ENCODE measurements around the gene PTPRN2.

PTPRN2 gene

DNA sequence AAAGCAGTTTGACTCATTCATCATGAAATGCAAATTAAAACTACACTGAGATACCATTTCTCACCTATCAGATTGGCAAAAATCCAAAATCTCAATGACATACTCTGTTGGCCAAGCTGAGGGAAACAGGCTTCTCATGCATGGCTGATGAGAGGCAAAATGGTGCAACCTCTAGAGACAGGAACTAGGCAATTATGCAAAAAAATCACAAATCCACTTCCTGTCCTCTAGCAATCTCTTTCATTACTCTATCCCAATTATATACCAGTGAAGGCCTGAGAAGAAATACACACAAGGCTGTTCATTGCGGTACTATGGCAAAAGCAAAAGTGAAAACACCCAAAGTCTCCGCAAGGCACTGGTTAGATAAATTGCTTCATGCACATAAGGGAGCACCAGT is 25.9 kb upstream of the PTPRN2 start:
- Histone ChIP-seq H3K36me3 (ENCODE audit: control insufficient read depth, insufficient read depth, low read length) (no peaks in the 10 kb centered on the region), H2BK120ac (ENCODE audit: low read depth, low read length) (no peak overlapping the region), H2BK15ac (replicated peaks; ENCODE audit: low read depth) (no peak overlapping the region), H3K27ac (ENCODE audit: low read depth, low read length) (no peak overlapping the region), H3K56ac (ENCODE audit: low read length) (no peak overlapping the region), H2AK5ac (ENCODE audit: low read length) (no peak overlapping the region), H4K8ac (ENCODE audit: low read depth, low read length) (no peak overlapping the region), H4K5ac (ENCODE audit: low read length) (no peak overlapping the region), H3K4me1 (ENCODE audit: control insufficient read depth, low read depth, low read length) (no peaks in the 10 kb centered on the region), H3K27me3 (ENCODE audit: insufficient read depth, low read length, poor library complexity) (no peaks in the 10 kb centered on the region), H3K4me2 (ENCODE audit: low read length) (no peak overlapping the region), H3K23ac (ENCODE audit: low read length) (no peak overlapping the region), H3K4me3 (ENCODE audit: low read length) (no peak overlapping the region), H2BK5ac (ENCODE audit: low read length) (no peak overlapping the region), H3K79me2 (ENCODE audit: control insufficient read depth, insufficient read depth, low read length) (no peaks in the 10 kb centered on the region), H3K9ac (ENCODE audit: low read length) (no peak overlapping the region), H3K79me1 (ENCODE audit: low read length) (no peaks in the 10 kb centered on the region), H3K4ac (ENCODE audit: low read depth, low read length) (no peak overlapping the region), H3K18ac (ENCODE audit: low read length) (no peak overlapping the region)
- WGBS (ENCODE audit: extremely low coverage, insufficient coverage, low lambda C conversion rate), result no CpG with 5 or more reads among the region's 2 CpGs
- no peak for DNase-seq

- no peaks in the 10 kb centered on the region for H3K36me3 ChIP-seq (ENCODE audit: control insufficient read depth, insufficient read depth, low read length)
Observed at GRCh38 chr7:158612546-158612945, 24.9 kb upstream of the PTPRN2 start.

DNA sequence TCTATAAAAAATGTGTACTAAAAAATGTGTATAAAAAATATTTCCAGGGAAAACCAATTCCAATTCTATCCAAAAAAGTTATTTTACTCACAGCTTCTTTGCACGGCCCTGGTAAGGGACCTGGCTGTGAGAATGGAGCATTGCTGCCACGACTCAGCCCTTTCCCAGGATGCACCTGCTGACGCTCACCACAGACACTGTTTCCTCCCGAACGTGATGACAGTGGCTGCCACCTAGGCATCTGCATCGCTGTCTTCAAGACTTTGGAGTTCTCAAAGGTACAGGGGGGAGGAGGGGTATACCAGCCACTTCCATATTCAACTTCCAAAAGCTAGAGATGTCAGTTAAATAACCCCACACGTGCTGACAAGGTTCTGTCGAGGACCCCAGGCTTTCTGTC is 23.9 kb upstream of the PTPRN2 start:
- Histone ChIP-seq H3K18ac (ENCODE audit: low read length) (no peak overlapping the region), H3K27me3 (ENCODE audit: insufficient read depth, low read length, poor library complexity) (no peaks in the 10 kb centered on the region), H3K27ac (ENCODE audit: low read depth, low read length) (no peak overlapping the region), H3K23ac (ENCODE audit: low read length) (no peak overlapping the region), H3K4me3 (ENCODE audit: low read length) (no peak overlapping the region), H2BK15ac (replicated peaks; ENCODE audit: low read depth) (no peak overlapping the region), H2AK5ac (ENCODE audit: low read length) (no peak overlapping the region), H3K36me3 (ENCODE audit: control insufficient read depth, insufficient read depth, low read length) (no peaks in the 10 kb centered on the region), H4K8ac (ENCODE audit: low read depth, low read length) (no peak overlapping the region), H3K79me1 (ENCODE audit: low read length) (no peaks in the 10 kb centered on the region), H2BK120ac (ENCODE audit: low read depth, low read length) (no peak overlapping the region), H3K9ac (ENCODE audit: low read length) (no peak overlapping the region), H3K4me1 (ENCODE audit: control insufficient read depth, low read depth, low read length) (no peaks in the 10 kb centered on the region), H4K5ac (ENCODE audit: low read length) (no peak overlapping the region), H3K56ac (ENCODE audit: low read length) (no peak overlapping the region), H3K79me2 (ENCODE audit: control insufficient read depth, insufficient read depth, low read length) (no peaks in the 10 kb centered on the region), H3K4me2 (ENCODE audit: low read length) (no peak overlapping the region), H3K4ac (ENCODE audit: low read depth, low read length) (no peak overlapping the region), H2BK5ac (ENCODE audit: low read length) (no peak overlapping the region)
- DNase-seq, result no peak
- no CpG with 5 or more reads among the region's 8 CpGs for WGBS (ENCODE audit: extremely low coverage, insufficient coverage, low lambda C conversion rate)

More at GRCh38 chr7:158612546-158612945, 24.9 kb upstream of the PTPRN2 start:
- H4K5ac ChIP-seq (ENCODE audit: low read length), result no peak overlapping the region
- H3K23ac ChIP-seq (ENCODE audit: low read length), result no peak overlapping the region
- H3K27ac ChIP-seq (ENCODE audit: low read depth, low read length), result no peak overlapping the region
- H2BK5ac ChIP-seq (ENCODE audit: low read length), result no peak overlapping the region
- H3K79me1 ChIP-seq (ENCODE audit: low read length), result no peaks in the 10 kb centered on the region
- no CpG with 5 or more reads among the region's 4 CpGs for WGBS (ENCODE audit: extremely low coverage, insufficient coverage, low lambda C conversion rate)
- no peak overlapping the region for H4K8ac ChIP-seq (ENCODE audit: low read depth, low read length)
- no peak overlapping the region for H3K56ac ChIP-seq (ENCODE audit: low read length)
- H3K9ac ChIP-seq (ENCODE audit: low read length), result no peak overlapping the region
- H2AK5ac ChIP-seq (ENCODE audit: low read length), result no peak overlapping the region
- no peak for DNase-seq
- no peaks in the 10 kb centered on the region for H3K79me2 ChIP-seq (ENCODE audit: control insufficient read depth, insufficient read depth, low read length)
- no peaks in the 10 kb centered on the region for H3K4me1 ChIP-seq (ENCODE audit: control insufficient read depth, low read depth, low read length)
- H3K4me2 ChIP-seq (ENCODE audit: low read length), result no peak overlapping the region
- H3K4ac ChIP-seq (ENCODE audit: low read depth, low read length), result no peak overlapping the region
- no peak overlapping the region for H2BK120ac ChIP-seq (ENCODE audit: low read depth, low read length)
- no peak overlapping the region for H2BK15ac ChIP-seq (replicated peaks; ENCODE audit: low read depth)
- no peak overlapping the region for H3K4me3 ChIP-seq (ENCODE audit: low read length)
- H3K27me3 ChIP-seq (ENCODE audit: insufficient read depth, low read length, poor library complexity), result no peaks in the 10 kb centered on the region
- H3K18ac ChIP-seq (ENCODE audit: low read length), result no peak overlapping the region

DNA sequence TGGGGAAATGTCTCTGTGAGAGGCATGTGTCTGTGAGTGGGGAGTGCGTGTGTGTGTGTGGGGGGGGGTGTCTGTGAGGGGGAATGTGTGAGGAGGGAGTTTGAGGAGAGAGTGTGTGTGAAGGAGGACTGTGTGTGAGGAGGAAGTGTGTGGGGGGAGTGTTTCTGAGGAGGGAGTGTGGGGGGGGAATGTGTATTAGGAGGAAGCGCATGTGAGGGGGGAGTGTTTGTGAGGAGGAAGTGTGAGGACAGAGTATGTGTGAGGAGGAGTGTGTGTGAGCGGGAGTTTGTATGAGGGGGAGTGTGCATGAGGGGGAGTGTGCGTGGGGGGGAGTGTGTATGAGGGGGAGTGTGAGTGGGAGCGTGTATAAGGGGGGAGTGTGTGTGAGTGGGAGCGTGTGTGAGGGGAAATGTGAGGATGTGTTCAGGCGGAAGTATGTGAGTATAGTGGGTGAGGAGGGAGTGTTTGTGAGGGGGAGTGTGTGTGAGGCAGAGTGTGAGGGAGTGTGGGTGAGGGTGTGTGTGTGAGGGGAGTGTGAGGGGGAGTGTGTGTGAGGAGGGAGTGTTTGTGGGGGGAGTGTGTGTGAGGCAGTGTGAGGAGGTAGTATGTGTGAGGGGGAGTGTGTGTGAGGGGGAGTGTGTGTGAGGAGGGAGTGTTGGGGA is 21.8 kb upstream of the PTPRN2 start:
- H2BK15ac ChIP-seq (replicated peaks; ENCODE audit: low read depth), result no peak overlapping the region
- H3K27me3 ChIP-seq (ENCODE audit: insufficient read depth, low read length, poor library complexity), result no peaks in the 10 kb centered on the region
- no peaks in the 10 kb centered on the region for H3K79me2 ChIP-seq (ENCODE audit: control insufficient read depth, insufficient read depth, low read length)
- H4K8ac ChIP-seq (ENCODE audit: low read depth, low read length), result no peak overlapping the region
- H2BK5ac ChIP-seq (ENCODE audit: low read length), result no peak overlapping the region
- no peak overlapping the region for H3K23ac ChIP-seq (ENCODE audit: low read length)
- no peak overlapping the region for H3K9ac ChIP-seq (ENCODE audit: low read length)
- no peak overlapping the region for H3K56ac ChIP-seq (ENCODE audit: low read length)
- no peaks in the 10 kb centered on the region for H3K36me3 ChIP-seq (ENCODE audit: control insufficient read depth, insufficient read depth, low read length)
- no peak overlapping the region for H3K27ac ChIP-seq (ENCODE audit: low read depth, low read length)
- no peak overlapping the region for H3K4me3 ChIP-seq (ENCODE audit: low read length)
- no peak overlapping the region for H3K4ac ChIP-seq (ENCODE audit: low read depth, low read length)
- H3K79me1 ChIP-seq (ENCODE audit: low read length), result no peaks in the 10 kb centered on the region
- H4K5ac ChIP-seq (ENCODE audit: low read length), result no peak overlapping the region
- H3K18ac ChIP-seq (ENCODE audit: low read length), result no peak overlapping the region
- DNase-seq, result no peak
- no peaks in the 10 kb centered on the region for H3K4me1 ChIP-seq (ENCODE audit: control insufficient read depth, low read depth, low read length)
- no peak overlapping the region for H3K4me2 ChIP-seq (ENCODE audit: low read length)
- H2AK5ac ChIP-seq (ENCODE audit: low read length), result no peak overlapping the region
- WGBS (ENCODE audit: extremely low coverage, insufficient coverage, low lambda C conversion rate), result 100% methylated on average over 6 of the region's 7 CpGs
- no peak overlapping the region for H2BK120ac ChIP-seq (ENCODE audit: low read depth, low read length)

- no peak overlapping the region for H3K18ac ChIP-seq (ENCODE audit: low read length)
- H3K79me1 ChIP-seq (ENCODE audit: low read length), result no peaks in the 10 kb centered on the region
- H3K4ac ChIP-seq (ENCODE audit: low read depth, low read length), result no peak overlapping the region
- no peak overlapping the region for H2BK5ac ChIP-seq (ENCODE audit: low read length)
- no peak overlapping the region for H4K5ac ChIP-seq (ENCODE audit: low read length)
- no peak overlapping the region for H3K27ac ChIP-seq (ENCODE audit: low read depth, low read length)
- H3K23ac ChIP-seq (ENCODE audit: low read length), result no peak overlapping the region
- DNase-seq, result no peak
- WGBS (ENCODE audit: extremely low coverage, insufficient coverage, low lambda C conversion rate), result no CpG with 5 or more reads among the region's 6 CpGs
- no peak overlapping the region for H3K4me2 ChIP-seq (ENCODE audit: low read length)
- no peaks in the 10 kb centered on the region for H3K4me1 ChIP-seq (ENCODE audit: control insufficient read depth, low read depth, low read length)
- no peak overlapping the region for H3K4me3 ChIP-seq (ENCODE audit: low read length)
- H3K36me3 ChIP-seq (ENCODE audit: control insufficient read depth, insufficient read depth, low read length), result no peaks in the 10 kb centered on the region
- H3K27me3 ChIP-seq (ENCODE audit: insufficient read depth, low read length, poor library complexity), result no peaks in the 10 kb centered on the region
- no peak overlapping the region for H3K9ac ChIP-seq (ENCODE audit: low read length)
- no peak overlapping the region for H4K8ac ChIP-seq (ENCODE audit: low read depth, low read length)
- H3K56ac ChIP-seq (ENCODE audit: low read length), result no peak overlapping the region
- H3K79me2 ChIP-seq (ENCODE audit: control insufficient read depth, insufficient read depth, low read length), result no peaks in the 10 kb centered on the region
- no peak overlapping the region for H2BK120ac ChIP-seq (ENCODE audit: low read depth, low read length)
- H2BK15ac ChIP-seq (replicated peaks; ENCODE audit: low read depth), result no peak overlapping the region
- H2AK5ac ChIP-seq (ENCODE audit: low read length), result no peak overlapping the region
Observed at GRCh38 chr7:158607563-158607962, 19.9 kb upstream of the PTPRN2 start.
